ENCODE data around the gene MRAS.

GRCh38 chr3:138349926-138350665, 1.7 kb downstream of the MRAS start:
- TF ChIP-seq ZNF837 (tag by site-specific recombination; IDR thresholded peaks at IDR 0.05) = no peak
- no peak for TF ChIP-seq YY1 (tag by site-specific recombination; IDR thresholded peaks at IDR 0.05)
- no peak for TF ChIP-seq ZNF398 (tag by site-specific recombination; IDR thresholded peaks at IDR 0.05)
- TF ChIP-seq ZNF660 (tag by site-specific recombination; IDR thresholded peaks at IDR 0.05) = no peak
- no peak for TF ChIP-seq ZBTB44 (tag by site-specific recombination; IDR thresholded peaks at IDR 0.05)
- no peak for TF ChIP-seq CTCF (tag by site-specific recombination; IDR thresholded peaks at IDR 0.05)
- TF ChIP-seq TCF7L2 (IDR thresholded peaks at IDR 0.05; ENCODE audit: borderline replicate concordance, low read depth, low read length) = no peak
- TF ChIP-seq ZBTB8A (tag by site-specific recombination; IDR thresholded peaks at IDR 0.05) = no peak
- no peak for TF ChIP-seq ZNF423 (tag by site-specific recombination; IDR thresholded peaks at IDR 0.05)
- TF ChIP-seq ZNF121 (tag by site-specific recombination; IDR thresholded peaks at IDR 0.05) = no peak
- TF ChIP-seq REST (tag by site-specific recombination; IDR thresholded peaks at IDR 0.05) = no peak
- TF ChIP-seq ZNF677 (tag by site-specific recombination; IDR thresholded peaks at IDR 0.05) = no peak
- TF ChIP-seq ZNF629 (tag by site-specific recombination; IDR thresholded peaks at IDR 0.05) = no peak
- no peak for TF ChIP-seq ZBTB7A (tag by site-specific recombination; IDR thresholded peaks at IDR 0.05; ENCODE audit: low read depth)

Measured in HEK293 (cell line).